Activated CD8-positive, alpha-beta T cell treated with anti-CD3 and anti-CD28 coated beads, Interleukin-2, amount 10 ng/mL, durations not matched to agents 7 days and 5 days (primary cell): ENCODE results near the gene SUGCT. TPM values are rescaled to one million over a fixed set of nuclear protein-coding genes. Genes with fewer than 3 reads are reported as not detected.

ENCODE experiments used
- ATAC-seq: fragments of 150-1000 bp; cut with Tn5 transposase; one replicate; pipeline ENCODE4 v1.10.0; 2021; ENCODE audit warnings: moderate library complexity
- CTCF ChIA-PET: fragments of 350-600 bp; sonication (Branson Sonifier 250); formaldehyde crosslinking; loops from one replicate; lab custom pipeline; 2021; ENCODE audit warnings: antibody characterized with exemption; lab: Charles Lee
- POLR2A ChIA-PET: fragments of 350-600 bp; sonication (Branson Sonifier 250); formaldehyde crosslinking; loops from one replicate; lab custom pipeline; 2021; ENCODE audit warnings: antibody characterized with exemption; lab: Charles Lee
- DNase-seq: peaks from one replicate; pipeline ENCODE4 v3.0.0-alpha.2; 2020
- H3K27ac Mint-ChIP-seq: one replicate; pipeline ENCODE4 v1.8.0; 2021; ENCODE audit warnings: mild to moderate bottlenecking, mixed read lengths
- H3K27me3 Mint-ChIP-seq: one replicate; pipeline ENCODE4 v1.8.0; 2021; ENCODE audit warnings: low read depth, mixed read lengths
- H3K36me3 Mint-ChIP-seq: one replicate; pipeline ENCODE4 v1.8.0; 2021; ENCODE audit warnings: low read depth, mixed read lengths
- H3K4me1 Mint-ChIP-seq: one replicate; pipeline ENCODE4 v1.8.0; 2021; ENCODE audit warnings: low read depth, mixed read lengths
- H3K4me3 Mint-ChIP-seq: one replicate; pipeline ENCODE4 v1.8.0; 2021; ENCODE audit warnings: mild to moderate bottlenecking, mixed read lengths
- H3K9me3 Mint-ChIP-seq: one replicate; pipeline ENCODE4 v1.8.0; 2022; ENCODE audit warnings: mixed read lengths; ENCODE audit not compliant: insufficient read depth
- total RNA-seq, 2 experiments: library from RNA; stranded (reverse); gene quantifications; one replicate each; pipeline ENCODE4 v1.2.3, GENCODE V29; 2021

SUGCT gene
- total RNA-seq, 2 experiments from 2014 or later, result 0.44 TPM; not detected in 1

- no peak for ATAC-seq
- peaks cover 3% of the 10 kb centered on the region for H3K4me1 Mint-ChIP-seq
- H3K9me3 Mint-ChIP-seq, result peaks cover 3% of the 10 kb centered on the region
- H3K4me3 Mint-ChIP-seq, result no peak overlapping the region
- peaks cover 2% of the 10 kb centered on the region for H3K27me3 Mint-ChIP-seq
- peaks cover 4% of the 10 kb centered on the region for H3K36me3 Mint-ChIP-seq
- ChIA-PET POLR2A (no interaction called here), CTCF (no interaction called here)
- H3K27ac Mint-ChIP-seq, result no peak overlapping the region
- no peak for DNase-seq
Observed at GRCh38 chr7:40739257-40739656, 604.5 kb downstream of the SUGCT start.

- ChIA-PET CTCF (no interaction called here), POLR2A (no interaction called here)
- Mint-ChIP-seq H3K4me1 (no peaks in the 10 kb centered on the region), H3K27me3 (no peaks in the 10 kb centered on the region), H3K27ac (no peak overlapping the region), H3K4me3 (no peak overlapping the region), H3K36me3 (no peaks in the 10 kb centered on the region), H3K9me3 (peaks cover 3% of the 10 kb centered on the region)
- DNase-seq (no peak), ATAC-seq (no peak)
Observed at GRCh38 chr7:40742270-40742669, 607.5 kb downstream of the SUGCT start.

GRCh38 chr7:40746841-40747556, 612.2 kb downstream of the SUGCT start:
- no peak overlapping the region for H3K27ac Mint-ChIP-seq
- H3K9me3 Mint-ChIP-seq, result no peaks in the 10 kb centered on the region
- DNase-seq (no peak), ATAC-seq (no peak)
- H3K4me3 Mint-ChIP-seq, result no peak overlapping the region
- ChIA-PET POLR2A (no interaction called here), CTCF (no interaction called here)
- no peaks in the 10 kb centered on the region for H3K36me3 Mint-ChIP-seq
- H3K27me3 Mint-ChIP-seq, result peaks cover 2% of the 10 kb centered on the region
- H3K4me1 Mint-ChIP-seq, result no peaks in the 10 kb centered on the region

GRCh38 chr7:40747856-40748255, 613.1 kb downstream of the SUGCT start:
- POLR2A ChIA-PET, result no interaction called here
- Mint-ChIP-seq H3K27me3 (peaks cover 2% of the 10 kb centered on the region), H3K4me3 (no peak overlapping the region), H3K27ac (no peak overlapping the region), H3K9me3 (no peaks in the 10 kb centered on the region), H3K4me1 (no peaks in the 10 kb centered on the region), H3K36me3 (no peaks in the 10 kb centered on the region)
- CTCF ChIA-PET, result no interaction called here
- ATAC-seq (no peak), DNase-seq (no peak)

GRCh38 chr7:40749877-40750276, 615.1 kb downstream of the SUGCT start:
- POLR2A ChIA-PET, result no interaction called here
- no peak for DNase-seq
- H3K27me3 Mint-ChIP-seq, result peaks cover 2% of the 10 kb centered on the region
- no peak overlapping the region for H3K4me3 Mint-ChIP-seq
- H3K27ac Mint-ChIP-seq, result no peak overlapping the region
- no peaks in the 10 kb centered on the region for H3K4me1 Mint-ChIP-seq
- no peaks in the 10 kb centered on the region for H3K36me3 Mint-ChIP-seq
- no peak for ATAC-seq
- H3K9me3 Mint-ChIP-seq, result no peaks in the 10 kb centered on the region
- CTCF ChIA-PET, result no interaction called here

GRCh38 chr7:40753455-40753854, 618.6 kb downstream of the SUGCT start:
- CTCF ChIA-PET, result no interaction called here
- Mint-ChIP-seq H3K4me1 (peaks cover 14% of the 10 kb centered on the region), H3K27ac (no peak overlapping the region), H3K4me3 (no peak overlapping the region), H3K9me3 (no peaks in the 10 kb centered on the region), H3K36me3 (no peaks in the 10 kb centered on the region), H3K27me3 (no peaks in the 10 kb centered on the region)
- DNase-seq (no peak), ATAC-seq (no peak)
- POLR2A ChIA-PET, result no interaction called here

- H3K27ac Mint-ChIP-seq, result no peak overlapping the region
- H3K36me3 Mint-ChIP-seq, result no peaks in the 10 kb centered on the region
- H3K27me3 Mint-ChIP-seq, result no peaks in the 10 kb centered on the region
- no peak for DNase-seq
- no peak for ATAC-seq
- no peak overlapping the region for H3K4me3 Mint-ChIP-seq
- peaks cover 14% of the 10 kb centered on the region for H3K4me1 Mint-ChIP-seq
- ChIA-PET CTCF (interaction anchor here (1.0 kb wide), 1 partner anchor 9 kb away, joined by 3 read pairs; no protein-coding TSS in a partner anchor), POLR2A (no interaction called here)
- H3K9me3 Mint-ChIP-seq, result no peaks in the 10 kb centered on the region
Observed at GRCh38 chr7:40755438-40755837, 620.6 kb downstream of the SUGCT start.

GRCh38 chr7:40757109-40757508, 622.3 kb downstream of the SUGCT start:
- no peaks in the 10 kb centered on the region for H3K9me3 Mint-ChIP-seq
- H3K4me1 Mint-ChIP-seq, result peaks cover 14% of the 10 kb centered on the region
- CTCF ChIA-PET, result interaction anchor here (1.4 kb wide), 1 partner anchor 525 kb away, joined by 3 read pairs; no protein-coding TSS in a partner anchor
- peaks cover 3% of the 10 kb centered on the region for H3K27me3 Mint-ChIP-seq
- POLR2A ChIA-PET, result no interaction called here
- no peak overlapping the region for H3K27ac Mint-ChIP-seq
- DNase-seq, result no peak
- H3K4me3 Mint-ChIP-seq, result no peak overlapping the region
- no peaks in the 10 kb centered on the region for H3K36me3 Mint-ChIP-seq
- no peak for ATAC-seq

- Mint-ChIP-seq H3K27ac (no peak overlapping the region), H3K27me3 (peaks cover 5% of the 10 kb centered on the region), H3K9me3 (no peaks in the 10 kb centered on the region), H3K4me3 (no peak overlapping the region), H3K36me3 (no peaks in the 10 kb centered on the region), H3K4me1 (peaks cover 14% of the 10 kb centered on the region)
- ChIA-PET CTCF (no interaction called here), POLR2A (no interaction called here)
- ATAC-seq (no peak), DNase-seq (no peak)
Observed at GRCh38 chr7:40758590-40758989, 623.8 kb downstream of the SUGCT start.

GRCh38 chr7:40760293-40760964, 625.6 kb downstream of the SUGCT start:
- Mint-ChIP-seq H3K27me3 (peaks cover 5% of the 10 kb centered on the region), H3K9me3 (no peaks in the 10 kb centered on the region), H3K4me3 (no peak overlapping the region), H3K36me3 (no peaks in the 10 kb centered on the region), H3K27ac (no peak overlapping the region), H3K4me1 (peaks cover 13% of the 10 kb centered on the region)
- ATAC-seq (no peak), DNase-seq (no peak)
- ChIA-PET CTCF (no interaction called here), POLR2A (no interaction called here)

GRCh38 chr7:40760987-40761386, 626.2 kb downstream of the SUGCT start:
- H3K36me3 Mint-ChIP-seq, result no peaks in the 10 kb centered on the region

GRCh38 chr7:40761762-40762560, 627.2 kb downstream of the SUGCT start:
- Mint-ChIP-seq H3K9me3 (no peaks in the 10 kb centered on the region), H3K4me3 (no peak overlapping the region), H3K4me1 (peaks cover 5% of the 10 kb centered on the region), H3K27ac (no peak overlapping the region), H3K36me3 (no peaks in the 10 kb centered on the region), H3K27me3 (peaks cover 5% of the 10 kb centered on the region)
- ChIA-PET CTCF (no interaction called here), POLR2A (no interaction called here)
- DNase-seq, result no peak
- no peak for ATAC-seq

More at GRCh38 chr7:40760987-40761386, 626.2 kb downstream of the SUGCT start:
- ChIA-PET CTCF (no interaction called here), POLR2A (no interaction called here)
- Mint-ChIP-seq H3K9me3 (no peaks in the 10 kb centered on the region), H3K4me3 (no peak overlapping the region), H3K4me1 (peaks cover 13% of the 10 kb centered on the region), H3K27me3 (peaks cover 5% of the 10 kb centered on the region), H3K27ac (no peak overlapping the region)
- DNase-seq, result no peak
- no peak for ATAC-seq
